Liver (tissue), 9 donors: ENCODE results near the gene TRIAP1. TPM values are rescaled to one million over a fixed set of nuclear protein-coding genes. Genes with fewer than 3 reads are reported as not detected.

ENCODE experiments used
- DNase-seq: peaks from one replicate; pipeline ENCODE4 v3.0.0-alpha.2; 2017; ENCODE audit warnings: low spot score
- H3K27ac ChIP-seq, 2 donors: one replicate each; pipeline ENCODE4 v1.7.0; 2013; ENCODE audit warnings: inconsistent platforms in 2 of 2, low read length in 2 of 2, control low read depth in 1 of 2, low read depth in 1 of 2, mild to moderate bottlenecking in 1 of 2
- H3K27me3 ChIP-seq, 4 donors: one replicate each; pipeline versions ENCODE4 v1.6.1 to v1.7.0; 2013; ENCODE audit warnings: low read length in 3 of 4, inconsistent platforms in 1 of 4, mild to moderate bottlenecking in 1 of 4, moderate library complexity in 1 of 4; ENCODE audit not compliant: control insufficient read depth in 4 of 4, insufficient read depth in 4 of 4
- H3K36me3 ChIP-seq, 4 donors: one replicate each; pipeline versions ENCODE4 v1.6.1 to v1.7.0; 2013; ENCODE audit warnings: low read length in 3 of 4, mild to moderate bottlenecking in 3 of 4, low read depth in 1 of 4, moderate library complexity in 1 of 4; ENCODE audit not compliant: control insufficient read depth in 4 of 4, insufficient read depth in 3 of 4
- H3K4me1 ChIP-seq, 4 donors: one replicate each; pipeline versions ENCODE4 v1.6.1 to v1.7.0; 2013; ENCODE audit warnings: low read length in 3 of 4, mild to moderate bottlenecking in 3 of 4, moderate library complexity in 1 of 4; ENCODE audit not compliant: control insufficient read depth in 4 of 4, insufficient read depth in 4 of 4
- H3K4me3 ChIP-seq, 3 donors: one replicate each; pipeline versions ENCODE4 v1.6.1 to v1.7.0; 2013; ENCODE audit warnings: low read length in 3 of 3, control low read depth in 1 of 3, low read depth in 1 of 3, mild to moderate bottlenecking in 1 of 3
- H3K9ac ChIP-seq, 2 donors: one replicate each; pipeline ENCODE4 v1.7.0; 2013; ENCODE audit warnings: low read length in 2 of 2, mild to moderate bottlenecking in 2 of 2, moderate library complexity in 2 of 2, control low read depth in 1 of 2, low read depth in 1 of 2
- H3K9me3 ChIP-seq, 4 donors: one replicate each; pipeline versions ENCODE4 v1.6.1 to v1.7.0; 2013; ENCODE audit warnings: low read length in 3 of 4; ENCODE audit not compliant: control insufficient read depth in 4 of 4
- EGR1 ChIP-seq, 2 donors: IDR thresholded peaks; 2 replicates each; pipeline ENCODE4 v1.6.1; 2016 to 2018; ENCODE audit warnings: antibody characterized with exemption in 2 of 2, low read depth in 2 of 2
- FOXA2 ChIP-seq: IDR thresholded peaks from 2 replicates; pipeline ENCODE4 v1.6.1; 2016; ENCODE audit warnings: antibody characterized with exemption
- GABPA ChIP-seq, 2 donors: IDR thresholded peaks in 1 of 2; conservative IDR thresholded peaks in 1 of 2; 2 replicates each; pipeline ENCODE4 v1.6.1; 2016; ENCODE audit warnings: antibody characterized with exemption in 2 of 2, mild to moderate bottlenecking in 1 of 2, moderate library complexity in 1 of 2
- HNF4A ChIP-seq, 2 donors: conservative IDR thresholded peaks; 2 replicates each; pipeline ENCODE4 v1.6.1; 2016; ENCODE audit warnings: antibody characterized with exemption in 2 of 2, mild to moderate bottlenecking in 2 of 2
- HNF4G ChIP-seq: IDR thresholded peaks from 2 replicates; pipeline ENCODE4 v1.6.1; 2016; ENCODE audit warnings: antibody characterized with exemption
- JUND ChIP-seq, 2 donors: IDR thresholded peaks; 2 replicates each; pipeline ENCODE4 v1.6.1; 2016; ENCODE audit warnings: antibody characterized with exemption in 2 of 2
- NR2F2 ChIP-seq: IDR thresholded peaks from 2 replicates; pipeline ENCODE4 v1.6.1; 2016; ENCODE audit warnings: antibody characterized with exemption
- RAD21 ChIP-seq, 2 donors: IDR thresholded peaks; 2 replicates each; pipeline ENCODE4 v1.6.1; 2016; ENCODE audit warnings: antibody characterized with exemption in 2 of 2, mild to moderate bottlenecking in 2 of 2
- RXRA ChIP-seq, 2 donors: IDR thresholded peaks; 2 replicates each; pipeline ENCODE4 v1.6.1; 2017 to 2018; ENCODE audit warnings: antibody characterized with exemption in 2 of 2, mild to moderate bottlenecking in 1 of 2
- SP1 ChIP-seq: IDR thresholded peaks from 2 replicates; pipeline ENCODE4 v1.6.1; 2018; ENCODE audit warnings: antibody characterized with exemption, mild to moderate bottlenecking
- YY1 ChIP-seq: IDR thresholded peaks from 2 replicates; pipeline ENCODE4 v1.6.1; 2016; ENCODE audit warnings: antibody characterized with exemption, mild to moderate bottlenecking
- WGBS: extraction: QIAGEN DNeasy Blood & Tissue Kit; methylation state at CpG from one replicate; pipeline ENCODE4 v1.1.7; 2013; 5-methylcytosine and 5-hydroxymethylcytosine counted together
- polyA plus RNA-seq, 2 donors: library from polyadenylated mRNA; stranded (reverse) in 1 of 2; unstranded in 1 of 2; fragments of 200-250 nt in 1 of 2; fragments of >200 nt in 1 of 2; fragmentation: Nextera tagmentation in 1 of 2; extraction: Ambion mirVana in 1 of 2; gene quantifications; one replicate each; pipeline versions ENCODE4 v1.2.1 to v1.2.3, GENCODE V29; 2013 to 2015
- total RNA-seq, 2 donors: library from RNA; depleted of rRNA; stranded (reverse); fragments of >200 nt; gene quantifications; one replicate each; pipeline ENCODE4 v1.2.3, GENCODE V29; 2014
- TF ChIP-seq, protein P1 (sequence below): IDR thresholded peaks from 2 replicates; pipeline ENCODE4 v1.6.1; 2016; ENCODE audit warnings: antibody characterized with exemption
- TF ChIP-seq, protein P2 (sequence below): IDR thresholded peaks from 2 replicates; pipeline ENCODE4 v1.6.1; 2016; ENCODE audit warnings: antibody characterized with exemption
- TF ChIP-seq, protein P3 (sequence below): IDR thresholded peaks from 2 replicates; pipeline ENCODE4 v1.6.1; 2016; ENCODE audit warnings: antibody characterized with exemption
- TF ChIP-seq, protein P4 (sequence below): fragments of 150-350 bp; IDR thresholded peaks from 2 replicates; pipeline ENCODE4 v1.5.1; 2017; ENCODE audit warnings: improper control_type of control experiment, low read depth, low read length; ENCODE audit not compliant: missing input control
- donor health status: healthy.
- donor health status: healthy.
- donor health status: healthy.
- donor health status: healthy.
- donor health status: healthy.

Gene TRIAP1
- total and polyA plus RNA-seq, 4 donors: 11.9 to 39.9 (median 19.0) TPM

DNA sequence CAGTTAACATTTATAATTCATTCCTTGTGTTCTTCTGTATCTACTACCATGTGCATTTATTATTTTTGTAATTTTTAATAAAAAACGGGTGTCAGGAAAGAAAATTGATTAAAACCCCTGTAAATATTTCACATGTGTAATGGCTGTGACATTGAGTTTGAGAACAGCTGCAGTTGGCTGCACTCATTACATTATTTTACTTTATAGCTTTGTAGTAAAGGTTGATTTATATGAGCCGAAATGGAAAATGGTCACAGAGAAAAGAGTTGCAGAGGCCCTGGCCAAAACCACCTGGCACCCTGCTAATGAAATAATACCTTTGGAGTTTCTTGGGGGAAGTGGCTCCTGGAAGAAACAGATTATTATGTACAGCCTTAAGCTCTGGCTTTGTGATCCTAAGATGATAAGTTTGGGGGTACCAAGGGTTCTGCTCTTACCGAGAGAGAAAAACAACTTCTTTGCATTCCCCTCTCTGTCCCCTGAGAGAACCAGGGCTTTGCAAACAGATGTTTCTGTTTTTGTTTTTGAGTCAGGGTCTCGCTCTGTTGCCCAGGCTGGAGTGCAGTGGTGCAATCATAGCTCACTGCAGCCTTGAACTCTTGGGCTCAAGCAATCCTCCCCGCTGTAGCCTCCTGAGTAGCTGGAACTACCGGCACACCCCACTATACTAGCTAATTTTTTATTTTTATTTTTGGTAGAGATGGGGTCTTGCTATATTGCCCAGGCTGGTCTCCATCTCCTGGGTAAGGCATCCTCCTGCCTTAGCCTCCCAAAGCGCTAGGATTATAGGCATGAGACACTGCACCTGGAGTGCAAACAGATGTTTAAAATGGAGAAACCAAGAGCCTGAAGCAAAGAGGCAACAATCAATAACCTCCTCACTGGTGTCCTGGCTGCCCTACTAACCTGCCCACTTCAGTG, 40.0 kb upstream of the TRIAP1 start:
- H3K27ac ChIP-seq: no peak overlapping the region
- no peaks in the 10 kb centered on the region for H3K36me3 ChIP-seq
- no peaks in the 10 kb centered on the region for H3K27me3 ChIP-seq
- no peak for DNase-seq
- no peak for TF ChIP-seq HNF4A (conservative IDR thresholded peaks at IDR 0.05)
- no peak for TF ChIP-seq NR2F2
- TF ChIP-seq JUND (IDR thresholded peaks at IDR 0.05): no peak
- TF ChIP-seq SP1: no peak
- no peak for TF ChIP-seq RXRA (IDR thresholded peaks at IDR 0.05)
- TF ChIP-seq GABPA (IDR thresholded peaks at IDR 0.05 in 1 of 2, conservative IDR thresholded peaks at IDR 0.05 in 1 of 2): no peak
- TF ChIP-seq RAD21 (IDR thresholded peaks at IDR 0.05): no peak
- TF ChIP-seq FOXA2: no peak
- no peak for TF ChIP-seq HNF4G
- no peak for TF ChIP-seq YY1
- TF ChIP-seq, protein P1, sequence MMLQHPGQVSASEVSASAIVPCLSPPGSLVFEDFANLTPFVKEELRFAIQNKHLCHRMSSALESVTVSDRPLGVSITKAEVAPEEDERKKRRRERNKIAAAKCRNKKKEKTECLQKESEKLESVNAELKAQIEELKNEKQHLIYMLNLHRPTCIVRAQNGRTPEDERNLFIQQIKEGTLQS: no peak
- no peak overlapping the region for H3K4me3 ChIP-seq
- 93% methylated on average over 7 of the region's 7 CpGs for WGBS
- H3K4me1 ChIP-seq: no peaks in the 10 kb centered on the region
- H3K9ac ChIP-seq: no peak overlapping the region
- no peaks in the 10 kb centered on the region for H3K9me3 ChIP-seq

DNA sequence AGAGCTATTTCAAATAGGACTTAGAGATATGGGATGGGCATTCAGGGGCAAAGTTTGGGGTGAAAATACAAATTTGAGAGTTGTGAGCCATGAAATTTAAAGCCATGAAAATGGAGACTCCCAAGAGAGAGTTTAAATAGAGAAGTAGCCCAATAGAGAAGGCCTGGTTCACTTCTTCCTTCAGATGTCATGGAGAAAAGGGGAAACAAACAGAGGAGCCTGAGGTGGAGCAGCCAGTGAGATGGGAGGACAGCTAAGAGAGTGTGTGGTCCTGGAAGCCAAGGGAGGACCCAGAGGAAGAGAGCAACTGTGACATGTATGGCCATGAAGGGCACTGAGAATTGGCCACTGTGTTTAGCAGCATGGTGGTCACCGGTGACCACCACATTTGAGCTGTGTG, 37.4 kb upstream of the TRIAP1 start:
- Histone ChIP-seq H3K4me3 (no peak overlapping the region), H3K36me3 (no peaks in the 10 kb centered on the region), H3K27ac (no peak overlapping the region), H3K9ac (no peak overlapping the region), H3K27me3 (no peaks in the 10 kb centered on the region), H3K9me3 (no peaks in the 10 kb centered on the region), H3K4me1 (no peaks in the 10 kb centered on the region)
- DNase-seq: no peak
- 93% methylated on average over 1 of the region's 1 CpG for WGBS
- no peak for TF ChIP-seq YY1
- TF ChIP-seq, protein P2, sequence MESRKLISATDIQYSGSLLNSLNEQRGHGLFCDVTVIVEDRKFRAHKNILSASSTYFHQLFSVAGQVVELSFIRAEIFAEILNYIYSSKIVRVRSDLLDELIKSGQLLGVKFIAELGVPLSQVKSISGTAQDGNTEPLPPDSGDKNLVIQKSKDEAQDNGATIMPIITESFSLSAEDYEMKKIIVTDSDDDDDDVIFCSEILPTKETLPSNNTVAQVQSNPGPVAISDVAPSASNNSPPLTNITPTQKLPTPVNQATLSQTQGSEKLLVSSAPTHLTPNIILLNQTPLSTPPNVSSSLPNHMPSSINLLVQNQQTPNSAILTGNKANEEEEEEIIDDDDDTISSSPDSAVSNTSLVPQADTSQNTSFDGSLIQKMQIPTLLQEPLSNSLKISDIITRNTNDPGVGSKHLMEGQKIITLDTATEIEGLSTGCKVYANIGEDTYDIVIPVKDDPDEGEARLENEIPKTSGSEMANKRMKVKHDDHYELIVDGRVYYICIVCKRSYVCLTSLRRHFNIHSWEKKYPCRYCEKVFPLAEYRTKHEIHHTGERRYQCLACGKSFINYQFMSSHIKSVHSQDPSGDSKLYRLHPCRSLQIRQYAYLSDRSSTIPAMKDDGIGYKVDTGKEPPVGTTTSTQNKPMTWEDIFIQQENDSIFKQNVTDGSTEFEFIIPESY: no peak
- TF ChIP-seq, protein P3, sequence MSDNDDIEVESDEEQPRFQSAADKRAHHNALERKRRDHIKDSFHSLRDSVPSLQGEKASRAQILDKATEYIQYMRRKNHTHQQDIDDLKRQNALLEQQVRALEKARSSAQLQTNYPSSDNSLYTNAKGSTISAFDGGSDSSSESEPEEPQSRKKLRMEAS: no peak

DNA sequence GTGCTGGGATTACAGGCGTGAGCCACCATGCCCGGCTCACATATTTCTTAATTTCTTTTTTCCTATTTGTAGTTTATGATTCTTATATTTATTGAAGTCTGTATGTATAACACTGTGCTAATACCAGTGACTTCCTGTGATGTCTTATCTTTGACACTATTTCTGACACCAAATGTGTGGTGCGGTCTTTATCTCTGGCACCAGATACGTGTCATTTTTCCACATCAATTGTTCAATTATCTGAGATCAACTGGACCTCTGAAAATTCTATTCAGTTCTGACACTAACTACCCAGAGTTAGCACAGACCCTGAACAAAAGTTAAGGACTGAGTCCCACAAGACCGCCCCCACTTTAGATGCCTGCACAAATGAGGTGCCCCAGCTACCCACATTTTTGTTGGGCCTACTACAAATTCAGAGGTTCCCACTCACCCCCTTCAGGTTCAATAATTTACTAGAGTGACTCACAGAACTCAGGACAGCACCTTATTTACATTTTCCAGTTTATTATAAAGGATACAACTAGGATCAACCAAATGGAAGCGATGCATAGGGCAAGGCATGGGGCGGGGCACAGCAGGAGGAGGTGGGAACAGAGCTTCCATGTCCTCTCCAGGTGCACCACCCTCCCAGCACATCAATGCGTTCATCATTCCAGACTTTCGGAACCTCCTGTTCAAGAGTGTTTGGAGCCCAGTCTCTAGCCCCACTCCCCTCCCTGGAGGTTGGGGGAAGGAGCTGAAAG, 35.0 kb upstream of the TRIAP1 start:
- H3K4me3 ChIP-seq: no peak overlapping the region
- no peaks in the 10 kb centered on the region for H3K36me3 ChIP-seq
- H3K9me3 ChIP-seq: no peaks in the 10 kb centered on the region
- no peak overlapping the region for H3K9ac ChIP-seq
- WGBS: 93% methylated on average over 9 of the region's 9 CpGs
- H3K27ac ChIP-seq: no peak overlapping the region
- no peak for DNase-seq
- TF ChIP-seq YY1: no peak
- TF ChIP-seq JUND (IDR thresholded peaks at IDR 0.05): no peak
- TF ChIP-seq GABPA (IDR thresholded peaks at IDR 0.05 in 1 of 2, conservative IDR thresholded peaks at IDR 0.05 in 1 of 2): no peak
- TF ChIP-seq, protein P3: no peak
- no peak for TF ChIP-seq SP1
- TF ChIP-seq HNF4G: no peak
- TF ChIP-seq RAD21 (IDR thresholded peaks at IDR 0.05): no peak
- TF ChIP-seq NR2F2: no peak
- TF ChIP-seq, protein P4, sequence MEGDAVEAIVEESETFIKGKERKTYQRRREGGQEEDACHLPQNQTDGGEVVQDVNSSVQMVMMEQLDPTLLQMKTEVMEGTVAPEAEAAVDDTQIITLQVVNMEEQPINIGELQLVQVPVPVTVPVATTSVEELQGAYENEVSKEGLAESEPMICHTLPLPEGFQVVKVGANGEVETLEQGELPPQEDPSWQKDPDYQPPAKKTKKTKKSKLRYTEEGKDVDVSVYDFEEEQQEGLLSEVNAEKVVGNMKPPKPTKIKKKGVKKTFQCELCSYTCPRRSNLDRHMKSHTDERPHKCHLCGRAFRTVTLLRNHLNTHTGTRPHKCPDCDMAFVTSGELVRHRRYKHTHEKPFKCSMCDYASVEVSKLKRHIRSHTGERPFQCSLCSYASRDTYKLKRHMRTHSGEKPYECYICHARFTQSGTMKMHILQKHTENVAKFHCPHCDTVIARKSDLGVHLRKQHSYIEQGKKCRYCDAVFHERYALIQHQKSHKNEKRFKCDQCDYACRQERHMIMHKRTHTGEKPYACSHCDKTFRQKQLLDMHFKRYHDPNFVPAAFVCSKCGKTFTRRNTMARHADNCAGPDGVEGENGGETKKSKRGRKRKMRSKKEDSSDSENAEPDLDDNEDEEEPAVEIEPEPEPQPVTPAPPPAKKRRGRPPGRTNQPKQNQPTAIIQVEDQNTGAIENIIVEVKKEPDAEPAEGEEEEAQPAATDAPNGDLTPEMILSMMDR: no peak
- no peak for TF ChIP-seq EGR1 (IDR thresholded peaks at IDR 0.05; ENCODE audit: low read depth in 2 of 2)
- TF ChIP-seq, protein P2: no peak
- TF ChIP-seq FOXA2: no peak
- no peak for TF ChIP-seq RXRA (IDR thresholded peaks at IDR 0.05)
- H3K27me3 ChIP-seq: no peaks in the 10 kb centered on the region
- no peaks in the 10 kb centered on the region for H3K4me1 ChIP-seq
